G401 (cell line): ENCODE results near the gene CHRNE. TPM values are rescaled to one million over a fixed set of nuclear protein-coding genes. Genes with fewer than 3 reads are reported as not detected.
"Not testable (repeated sequence)": the region's sequence is repeated elsewhere in the genome, so short reads cannot be mapped to it uniquely, and the experiment has no call there.

Source experiments
- DNase-seq: peaks from one replicate; pipeline ENCODE4 v3.0.0-alpha.2; 2015; ENCODE audit warnings: low spot score
- in situ Hi-C: cut with HindIII; loops from 2 replicates; pipeline ENCODE4 v1.10.0; 2016; ENCODE audit warnings: low sequenced_read_pairs, mixed read lengths
- total RNA-seq: library from RNA; depleted of rRNA; stranded (reverse); fragments of >200 nt; shearing (Covaris generic); gene quantifications from 2 replicates; pipeline ENCODE4 v1.2.3, GENCODE V29; 2014; rRNA removed

The CHRNE gene
- total RNA-seq, 1 experiment from 2014 or later = not detected

GRCh38 chr17:4860651-4861050 is 42.2 kb downstream of the CHRNE start:
- DNase-seq = no peak
- in situ Hi-C loops = no loop called here

GRCh38 chr17:4859816-4860625 is 42.9 kb downstream of the CHRNE start:
- in situ Hi-C loops = no loop called here
- no peak for DNase-seq

- DNase-seq = peak; percentile 62
- in situ Hi-C loops = no loop called here
Observed at GRCh38 chr17:4858882-4859260, 44.0 kb downstream of the CHRNE start.

GRCh38 chr17:4858068-4858881 is 44.6 kb downstream of the CHRNE start:
- in situ Hi-C loops = no loop called here
- DNase-seq = no peak

GRCh38 chr17:4857347-4857746 is 45.6 kb downstream of the CHRNE start:
- in situ Hi-C loops = not testable (repeated sequence)

GRCh38 chr17:4856937-4857314 is 46.0 kb downstream of the CHRNE start:
- in situ Hi-C loops = no loop called here
- peak; percentile 22 for DNase-seq

More at GRCh38 chr17:4857347-4857746, 45.6 kb downstream of the CHRNE start:
- DNase-seq = not testable (repeated sequence)

- in situ Hi-C loops = no loop called here
- DNase-seq = no peak
Observed at GRCh38 chr17:4856271-4856936, 46.5 kb downstream of the CHRNE start.

- in situ Hi-C loops = no loop called here
- DNase-seq = peak; percentile 88
Observed at GRCh38 chr17:4854111-4854681, 48.7 kb downstream of the CHRNE start.

GRCh38 chr17:4853208-4853671 is 49.7 kb downstream of the CHRNE start:
- in situ Hi-C loops = no loop called here
- no peak for DNase-seq

- peak; percentile 50 for DNase-seq
- in situ Hi-C loops = no loop called here
Observed at GRCh38 chr17:4852567-4853207, 50.2 kb downstream of the CHRNE start.

GRCh38 chr17:4851084-4851483 is 51.8 kb downstream of the CHRNE start:
- DNase-seq = no peak
- in situ Hi-C loops = no loop called here

GRCh38 chr17:4850246-4850645 is 52.7 kb downstream of the CHRNE start:
- in situ Hi-C loops = no loop called here
- DNase-seq = no peak

GRCh38 chr17:4849011-4849536 is 53.8 kb downstream of the CHRNE start:
- no peak for DNase-seq
- in situ Hi-C loops = no loop called here

Other genes starting within 250 kb of the CHRNE start
- 40.1 and 53.6 TPM in 2 replicates for gene PELP1, start 199.0 kb downstream of the CHRNE start, total RNA-seq
- 38.1 and 45.1 TPM in 2 replicates for gene ARRB2, start 192.5 kb downstream of the CHRNE start, total RNA-seq
- 24.3 and 29.8 TPM in 2 replicates for gene MED11, start 171.7 kb downstream of the CHRNE start, total RNA-seq
- 0.68 TPM in 1 of 2 replicates, not detected in the other for gene ZMYND15, start 163.3 kb downstream of the CHRNE start, total RNA-seq
- 0.86 TPM in 1 of 2 replicates, not detected in the other for gene CXCL16, start 163.2 kb downstream of the CHRNE start, total RNA-seq
- not detected in 2 replicates for gene TM4SF5, start 131.2 kb downstream of the CHRNE start, total RNA-seq
- not detected in 2 replicates for gene VMO1, start 116.7 kb downstream of the CHRNE start, total RNA-seq
- not detected in 2 replicates for gene GLTPD2, start 114.1 kb downstream of the CHRNE start, total RNA-seq
- gene PSMB6, start 106.9 kb downstream of the CHRNE start, total RNA-seq = 390 and 445 TPM in 2 replicates
- gene PLD2, start 95.9 kb downstream of the CHRNE start, total RNA-seq = 20.9 and 28.4 TPM in 2 replicates
- gene MINK1, start 69.8 kb downstream of the CHRNE start, total RNA-seq = 33.8 and 48.3 TPM in 2 replicates
- not detected in 2 replicates for gene C17orf107, start 3.6 kb downstream of the CHRNE start, total RNA-seq
- not detected in 2 replicates for gene GP1BA, start 29.2 kb upstream of the CHRNE start, total RNA-seq
- 111 and 132 TPM in 2 replicates for gene SLC25A11, start 36.9 kb upstream of the CHRNE start, total RNA-seq
- 86.0 and 97.4 TPM in 2 replicates for gene RNF167, start 37.2 kb upstream of the CHRNE start, total RNA-seq
- gene PFN1, start 45.4 kb upstream of the CHRNE start, total RNA-seq = 563 and 707 TPM in 2 replicates
- gene ENO3, start 48.0 kb upstream of the CHRNE start, total RNA-seq = 52.8 and 75.4 TPM in 2 replicates
- 32.3 and 59.7 TPM in 2 replicates for gene SPAG7, start 64.7 kb upstream of the CHRNE start, total RNA-seq
- gene CAMTA2, start 84.6 kb upstream of the CHRNE start, total RNA-seq = 6.9 and 16.9 TPM in 2 replicates
- 0.14 TPM in 1 of 2 replicates, not detected in the other for gene INCA1, start 94.4 kb upstream of the CHRNE start, total RNA-seq
- gene KIF1C, start 94.9 kb upstream of the CHRNE start, total RNA-seq = 75.6 and 95.9 TPM in 2 replicates
- not detected in 2 replicates for gene SLC52A1, start 132.3 kb upstream of the CHRNE start, total RNA-seq
- gene ZFP3, start 175.4 kb upstream of the CHRNE start, total RNA-seq = not detected in 2 replicates
- gene ZNF232, start 208.8 kb upstream of the CHRNE start, total RNA-seq = 10.1 and 11.8 TPM in 2 replicates
- gene USP6, start 212.9 kb upstream of the CHRNE start, total RNA-seq = not detected in 2 replicates